Measurements from ENCODE around the gene GIGYF2. TPM values are rescaled to one million over a fixed set of nuclear protein-coding genes. Genes with fewer than 3 reads are reported as not detected.

GIGYF2 gene
- total and polyA plus RNA-seq, 8 donors = 7.1 to 158 (median 75.0) TPM

DNA sequence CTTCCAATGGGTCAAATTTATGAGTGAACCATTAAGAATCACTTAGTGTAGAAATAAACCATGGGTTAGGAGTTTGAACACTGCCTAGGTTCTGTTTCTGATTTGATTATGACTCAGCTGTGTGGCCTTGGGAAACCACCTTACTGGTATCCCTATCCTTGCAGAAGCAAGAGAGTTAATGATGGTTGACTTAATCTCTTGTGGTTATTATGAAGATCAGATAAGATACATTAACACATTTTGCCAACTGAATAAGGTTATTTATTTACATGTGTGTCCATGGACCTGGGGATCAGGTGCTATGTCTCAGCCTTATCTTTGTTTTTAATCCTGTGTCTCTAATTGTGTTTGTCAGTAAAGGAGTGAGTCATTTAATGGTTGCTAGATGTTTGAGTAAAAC lies 84.6 kb downstream of the GIGYF2 start:
- intact Hi-C loops (cut with DNase I; ENCODE audit: low total_unique reads) = no loop called here
- Histone ChIP-seq H3K27ac (peak overlapping the region in 1 of 5 donors; percentile 5), H3K4me1 (peaks cover 9 to 47% (median 31%) of the 10 kb centered on the region in 4 donors), H3K9me3 (no peaks in the 10 kb centered on the region), H3K4me3 (no peak overlapping the region), H3K27me3 (no peaks in the 10 kb centered on the region), H3K36me3 (peaks cover 0 to 19% (median 6%) of the 10 kb centered on the region in 4 donors)
- DNase-seq = peak in 1 of 2 donors; percentile 18
- no peak for TF ChIP-seq POLR2A (IDR thresholded peaks at IDR 0.05)
- no peak for TF ChIP-seq EP300 (IDR thresholded peaks at IDR 0.05)
- TF ChIP-seq POLR2AphosphoS5 (IDR thresholded peaks at IDR 0.05) = peak in 1 of 3 donors; percentile 34
- TF ChIP-seq, protein P1, sequence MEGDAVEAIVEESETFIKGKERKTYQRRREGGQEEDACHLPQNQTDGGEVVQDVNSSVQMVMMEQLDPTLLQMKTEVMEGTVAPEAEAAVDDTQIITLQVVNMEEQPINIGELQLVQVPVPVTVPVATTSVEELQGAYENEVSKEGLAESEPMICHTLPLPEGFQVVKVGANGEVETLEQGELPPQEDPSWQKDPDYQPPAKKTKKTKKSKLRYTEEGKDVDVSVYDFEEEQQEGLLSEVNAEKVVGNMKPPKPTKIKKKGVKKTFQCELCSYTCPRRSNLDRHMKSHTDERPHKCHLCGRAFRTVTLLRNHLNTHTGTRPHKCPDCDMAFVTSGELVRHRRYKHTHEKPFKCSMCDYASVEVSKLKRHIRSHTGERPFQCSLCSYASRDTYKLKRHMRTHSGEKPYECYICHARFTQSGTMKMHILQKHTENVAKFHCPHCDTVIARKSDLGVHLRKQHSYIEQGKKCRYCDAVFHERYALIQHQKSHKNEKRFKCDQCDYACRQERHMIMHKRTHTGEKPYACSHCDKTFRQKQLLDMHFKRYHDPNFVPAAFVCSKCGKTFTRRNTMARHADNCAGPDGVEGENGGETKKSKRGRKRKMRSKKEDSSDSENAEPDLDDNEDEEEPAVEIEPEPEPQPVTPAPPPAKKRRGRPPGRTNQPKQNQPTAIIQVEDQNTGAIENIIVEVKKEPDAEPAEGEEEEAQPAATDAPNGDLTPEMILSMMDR (IDR thresholded peaks at IDR 0.05) = no peak

DNA sequence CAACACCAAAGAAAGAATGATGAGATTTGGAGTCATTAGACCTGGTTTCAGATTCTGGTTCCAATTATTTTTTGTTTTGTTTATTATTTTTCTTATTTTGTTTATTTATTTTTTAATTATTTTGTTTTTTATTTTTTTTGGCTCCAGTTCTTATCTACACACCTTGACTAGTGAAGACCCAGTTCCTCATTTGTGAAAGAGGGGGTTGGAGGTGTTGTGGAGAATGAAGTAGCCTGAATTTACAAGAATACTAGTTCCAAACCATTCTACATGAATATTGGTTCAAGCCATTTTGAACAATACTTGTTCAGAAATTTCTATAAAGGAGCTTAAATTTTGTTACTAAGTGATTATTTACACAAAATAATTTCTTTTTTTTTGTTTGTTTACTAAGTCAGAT lies 86.1 kb downstream of the GIGYF2 start:
- peaks cover 9 to 39% (median 24%) of the 10 kb centered on the region in 4 donors for H3K4me1 ChIP-seq

DNA sequence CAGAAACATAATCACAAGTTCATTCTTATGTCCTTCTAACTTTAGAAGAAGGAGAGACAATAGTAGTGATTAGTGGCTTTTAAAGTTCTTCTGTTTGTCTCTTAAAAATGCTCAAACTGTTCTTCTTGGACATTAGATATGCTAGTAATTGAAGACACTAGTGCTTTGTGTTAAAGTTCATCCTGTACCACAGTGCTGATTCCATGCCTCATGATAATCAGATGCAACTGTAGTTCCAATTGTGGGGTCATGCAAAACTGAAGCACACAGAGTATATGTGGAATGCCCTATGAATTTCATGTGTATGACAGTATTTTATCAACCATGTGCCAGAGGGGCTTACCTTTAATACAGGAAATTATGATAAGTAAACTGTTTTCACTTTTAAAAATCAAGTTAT lies 90.7 kb downstream of the GIGYF2 start:
- intact Hi-C loops (cut with DNase I; ENCODE audit: low total_unique reads) = no loop called here
- no peaks in the 10 kb centered on the region for H3K27me3 ChIP-seq
- H3K4me1 ChIP-seq = peaks cover 0 to 13% (median 0%) of the 10 kb centered on the region in 4 donors
- H3K36me3 ChIP-seq = peaks cover 22 to 76% (median 54%) of the 10 kb centered on the region in 4 donors
- TF ChIP-seq, protein P1 (IDR thresholded peaks at IDR 0.05) = no peak
- TF ChIP-seq POLR2AphosphoS5 (IDR thresholded peaks at IDR 0.05) (no peak), POLR2A (IDR thresholded peaks at IDR 0.05) (no peak), EP300 (IDR thresholded peaks at IDR 0.05) (no peak)
- H3K4me3 ChIP-seq = no peak overlapping the region
- no peak for DNase-seq
- H3K9me3 ChIP-seq = no peaks in the 10 kb centered on the region
- H3K27ac ChIP-seq = no peak overlapping the region

More for the DNA sequence above, 86.1 kb downstream of the GIGYF2 start:
- DNase-seq = no peak
- Histone ChIP-seq H3K27me3 (no peaks in the 10 kb centered on the region), H3K27ac (no peak overlapping the region), H3K36me3 (peaks cover 0 to 33% (median 18%) of the 10 kb centered on the region in 4 donors), H3K4me3 (no peak overlapping the region), H3K9me3 (no peaks in the 10 kb centered on the region)
- TF ChIP-seq POLR2AphosphoS5 (IDR thresholded peaks at IDR 0.05) = no peak
- TF ChIP-seq POLR2A (IDR thresholded peaks at IDR 0.05) = no peak
- no peak for TF ChIP-seq EP300 (IDR thresholded peaks at IDR 0.05)
- TF ChIP-seq, protein P1 (IDR thresholded peaks at IDR 0.05) = no peak
- intact Hi-C loops (cut with DNase I; ENCODE audit: low total_unique reads) = no loop called here

DNA sequence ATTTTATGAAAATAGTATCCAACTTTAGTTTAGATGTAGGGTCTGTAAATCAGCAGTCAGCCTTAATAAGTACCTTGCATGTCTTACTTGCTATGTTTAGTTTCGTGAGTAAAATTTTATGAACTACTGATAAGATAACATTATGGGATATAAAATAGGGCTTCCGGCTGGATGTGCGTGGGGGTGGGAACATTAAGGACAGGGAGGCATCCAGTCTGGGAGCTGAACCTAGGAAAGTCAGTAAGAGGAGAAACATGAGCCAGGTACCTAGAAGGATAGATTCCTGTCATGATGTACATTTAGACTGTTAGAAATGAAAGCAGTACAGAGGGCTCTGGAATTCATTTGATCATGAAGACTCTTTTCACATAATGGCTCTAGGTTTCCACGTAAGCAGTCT lies 92.0 kb downstream of the GIGYF2 start:
- Histone ChIP-seq H3K4me3 (no peak overlapping the region), H3K4me1 (peaks cover 0 to 13% (median 0%) of the 10 kb centered on the region in 4 donors), H3K9me3 (no peaks in the 10 kb centered on the region), H3K27me3 (no peaks in the 10 kb centered on the region), H3K27ac (no peak overlapping the region), H3K36me3 (peaks cover 29 to 80% (median 67%) of the 10 kb centered on the region in 4 donors)
- DNase-seq = no peak
- intact Hi-C loops (cut with DNase I; ENCODE audit: low total_unique reads) = no loop called here
- 48 to 76% (median 59%) methylated on average over 4 of the region's 4 CpGs for WGBS, 5 donors
- TF ChIP-seq POLR2A (IDR thresholded peaks at IDR 0.05) (no peak), EP300 (IDR thresholded peaks at IDR 0.05) (no peak)

DNA sequence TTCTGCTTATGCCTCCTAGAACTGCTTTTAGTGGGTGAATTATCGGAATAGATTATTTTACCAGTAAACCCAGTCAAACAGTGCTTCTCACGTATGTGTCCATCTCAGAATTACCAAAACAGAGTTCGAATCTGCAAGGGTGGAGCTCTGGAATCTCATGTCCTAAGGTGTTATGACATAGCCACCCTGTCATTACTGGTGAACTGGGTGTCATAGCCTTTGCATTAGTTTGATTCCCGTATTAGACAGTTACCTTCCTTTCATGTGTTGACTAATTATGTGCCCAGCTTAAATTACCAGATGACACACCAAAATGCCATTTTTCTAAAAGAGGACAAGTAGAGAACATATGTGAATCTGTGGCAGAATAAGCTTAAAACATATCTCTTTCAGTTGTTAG lies 94.4 kb downstream of the GIGYF2 start:
- H3K27me3 ChIP-seq = no peaks in the 10 kb centered on the region
- no peaks in the 10 kb centered on the region for H3K9me3 ChIP-seq
- H3K36me3 ChIP-seq = peaks cover 39 to 95% (median 89%) of the 10 kb centered on the region in 4 donors
- no peak overlapping the region for H3K4me3 ChIP-seq
- TF ChIP-seq POLR2AphosphoS5 (IDR thresholded peaks at IDR 0.05) (no peak), EP300 (IDR thresholded peaks at IDR 0.05) (no peak), POLR2A (IDR thresholded peaks at IDR 0.05) (no peak)
- TF ChIP-seq, protein P1 (IDR thresholded peaks at IDR 0.05) = no peak
- no peak for DNase-seq
- 88 to 95% (median 93%) methylated on average over 4 of the region's 4 CpGs for WGBS, 5 donors
- intact Hi-C loops (cut with DNase I; ENCODE audit: low total_unique reads) = no loop called here
- peaks cover 0 to 13% (median 0%) of the 10 kb centered on the region in 4 donors for H3K4me1 ChIP-seq
- H3K27ac ChIP-seq = no peak overlapping the region
